Choroid plexus epithelial cell (primary cell): ENCODE results near the gene CDH16.

ENCODE experiments used
- DNase-seq: peaks from one replicate; pipeline ENCODE4 v3.0.0-alpha.2; 2010; ENCODE audit warnings: low read depth
- H3K4me3 ChIP-seq: 2 replicates; pipeline ENCODE4 v1.5.1; 2011; ENCODE audit warnings: low read depth, mild to moderate bottlenecking, control low read depth, low read length, moderate library complexity
- CTCF ChIP-seq: conservative IDR thresholded peaks from 2 replicates; pipeline ENCODE4 v1.5.1; 2011; ENCODE audit warnings: low read depth, mild to moderate bottlenecking, control low read depth, inconsistent platforms, low read length, moderate library complexity

CDH16 gene

GRCh38 chr16:66920924-66921680, 2.4 kb upstream of the CDH16 start:
- no peak for TF ChIP-seq CTCF
- H3K4me3 ChIP-seq = no peak overlapping the region
- no peak for DNase-seq

GRCh38 chr16:66920299-66920590, 1.6 kb upstream of the CDH16 start:
- DNase-seq = no peak
- no peak for TF ChIP-seq CTCF
- H3K4me3 ChIP-seq = no peak overlapping the region

- TF ChIP-seq CTCF = no peak
- H3K4me3 ChIP-seq = no peak overlapping the region
- no peak for DNase-seq
Measured at GRCh38 chr16:66919569-66920298, 1.0 kb upstream of the CDH16 start.

GRCh38 chr16:66918355-66918754, 330 bp downstream of the CDH16 start:
- TF ChIP-seq CTCF = no peak
- no peak for DNase-seq
- no peak overlapping the region for H3K4me3 ChIP-seq

- TF ChIP-seq CTCF = no peak
- DNase-seq = no peak
- no peak overlapping the region for H3K4me3 ChIP-seq
Measured at GRCh38 chr16:66917741-66918140, 944 bp downstream of the CDH16 start.

- TF ChIP-seq CTCF = no peak
Measured at GRCh38 chr16:66916518-66916917, 2.2 kb downstream of the CDH16 start.

GRCh38 chr16:66915041-66915440, 3.6 kb downstream of the CDH16 start:
- TF ChIP-seq CTCF = no peak
- no peak overlapping the region for H3K4me3 ChIP-seq

More at GRCh38 chr16:66916518-66916917, 2.2 kb downstream of the CDH16 start:
- no peak overlapping the region for H3K4me3 ChIP-seq
- no peak for DNase-seq

More at GRCh38 chr16:66915041-66915440, 3.6 kb downstream of the CDH16 start:
- no peak for DNase-seq
